ENCODE data around the gene YPEL2. TPM values are rescaled to one million over a fixed set of nuclear protein-coding genes. Genes with fewer than 3 reads are reported as not detected.
A peak's percentile ranks its signal among the peaks of the same experiment; 100 is the strongest.

Gene YPEL2
- total RNA-seq, 2 experiments from 2014 or later: 7.6 to 9.4 TPM

DNA sequence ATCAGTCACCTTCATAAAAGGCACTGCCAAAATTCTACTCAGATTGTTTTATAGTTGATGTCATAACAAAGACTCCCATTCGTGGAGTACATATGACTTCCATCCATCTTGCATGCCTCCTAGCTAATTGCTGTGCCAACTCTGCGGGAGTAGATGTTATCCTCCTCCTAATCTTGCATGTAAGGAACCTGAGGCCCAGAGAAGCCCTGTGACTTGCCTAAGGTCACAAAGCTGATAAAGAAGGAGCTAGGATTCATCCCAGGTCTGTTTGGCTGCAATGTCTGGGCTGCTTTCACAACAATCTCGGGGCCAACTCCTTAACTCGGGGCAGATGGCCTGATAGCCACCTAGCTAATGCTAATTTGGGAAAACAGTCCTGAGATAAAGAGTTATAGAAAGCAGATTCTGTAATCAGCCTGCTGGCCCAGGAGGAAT, 87.3 kb downstream of the YPEL2 start:
- intact Hi-C loops (cut with micrococcal nuclease): no loop called here
- Mint-ChIP-seq H3K36me3 (no peaks in the 10 kb centered on the region), H3K4me1 (ENCODE audit: low read depth) (peaks cover 4% of the 10 kb centered on the region), H3K27me3 (no peaks in the 10 kb centered on the region), H3K4me3 (no peak overlapping the region), H3K27ac (no peak overlapping the region), H3K9me3 (no peaks in the 10 kb centered on the region)
- CTCF ChIA-PET: no interaction called here
- DNase-seq: no peak
- POLR2A ChIA-PET: no interaction called here

DNA sequence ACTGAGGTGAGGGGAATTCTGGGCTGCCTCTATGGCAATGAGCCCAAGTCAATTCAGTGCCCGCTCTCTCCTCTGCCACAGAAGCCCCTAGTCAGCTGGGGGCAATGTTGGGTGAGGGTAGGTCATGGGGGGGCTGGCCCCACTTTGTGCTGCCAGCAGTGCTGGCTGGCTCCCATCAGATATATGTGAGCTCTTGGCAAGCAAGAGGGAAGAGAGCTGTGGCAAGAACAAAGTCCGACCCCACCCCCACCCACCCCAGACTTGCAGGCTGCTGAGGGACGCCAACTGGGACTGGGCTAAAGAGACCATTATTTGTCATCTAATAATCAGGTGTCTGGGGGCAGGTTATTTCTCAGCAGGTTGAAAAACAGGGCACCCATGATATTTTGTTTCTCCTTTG, 89.4 kb downstream of the YPEL2 start:
- intact Hi-C loops (cut with micrococcal nuclease): no loop called here
- peaks cover 13% of the 10 kb centered on the region for H3K4me1 Mint-ChIP-seq (ENCODE audit: low read depth)
- CTCF ChIA-PET: no interaction called here
- no peak for DNase-seq
- no peak overlapping the region for H3K4me3 Mint-ChIP-seq
- no peak overlapping the region for H3K27ac Mint-ChIP-seq
- no peaks in the 10 kb centered on the region for H3K9me3 Mint-ChIP-seq
- POLR2A ChIA-PET: no interaction called here
- H3K27me3 Mint-ChIP-seq: no peaks in the 10 kb centered on the region
- no peaks in the 10 kb centered on the region for H3K36me3 Mint-ChIP-seq

DNA sequence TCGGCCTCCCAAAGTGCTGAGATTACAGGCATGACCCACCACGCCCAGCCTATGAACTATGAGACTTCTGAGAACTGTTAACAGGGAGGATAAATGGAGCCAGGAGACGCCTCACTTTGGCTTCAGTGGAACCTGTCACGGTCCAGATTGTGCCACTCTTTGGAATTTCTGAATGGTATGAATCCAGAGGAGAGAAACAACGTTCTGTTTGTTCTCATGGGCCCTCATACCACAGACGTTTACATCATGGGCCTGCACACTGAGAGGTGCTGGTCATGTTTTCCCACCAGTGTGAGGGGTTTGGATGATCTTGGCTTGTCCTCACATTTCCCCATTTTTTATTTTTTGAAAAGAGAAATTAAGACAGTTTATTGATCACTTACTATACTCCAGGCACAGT, 90.3 kb downstream of the YPEL2 start:
- CTCF ChIA-PET: no interaction called here
- POLR2A ChIA-PET: no interaction called here

DNA sequence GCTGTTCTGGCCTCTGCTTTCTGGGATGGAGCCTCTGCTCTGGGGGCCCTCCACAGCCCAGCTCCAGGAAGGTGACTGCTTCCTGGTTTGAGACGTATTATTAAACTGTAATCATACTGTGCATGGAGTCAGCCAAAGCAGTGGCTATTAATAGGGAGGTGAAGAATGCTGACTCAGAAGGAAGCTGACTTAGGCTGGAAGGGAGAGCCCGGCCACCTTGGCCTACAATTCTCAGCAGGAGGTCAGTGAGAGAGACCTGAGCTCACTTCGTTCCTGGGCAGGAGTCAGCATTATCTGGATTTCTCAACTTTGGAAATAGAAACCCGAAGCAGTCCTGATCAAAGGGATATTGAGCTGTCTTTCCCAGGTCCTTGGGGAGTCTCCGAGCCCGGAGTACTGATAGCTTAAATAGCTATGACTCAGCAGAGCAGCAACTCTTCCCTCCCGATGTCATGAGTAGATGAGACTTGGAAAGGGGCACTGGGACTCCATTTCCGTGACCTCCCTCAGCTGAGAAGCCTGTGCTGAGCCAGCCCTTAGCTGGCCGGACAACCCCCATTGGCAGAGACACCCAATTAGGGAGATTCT, 91.8 kb downstream of the YPEL2 start:
- Mint-ChIP-seq H3K4me3 (no peak overlapping the region), H3K4me1 (ENCODE audit: low read depth) (peaks cover 27% of the 10 kb centered on the region), H3K27me3 (no peaks in the 10 kb centered on the region), H3K36me3 (no peaks in the 10 kb centered on the region), H3K9me3 (no peaks in the 10 kb centered on the region), H3K27ac (no peak overlapping the region)
- ChIA-PET POLR2A (interaction anchor here (1.1 kb wide), 1 partner anchor 16 kb away, joined by 3 read pairs; no protein-coding TSS in a partner anchor), CTCF (interaction anchor here (1.0 to 10.5 kb wide), 4 partner anchors 17 to 107 kb away, joined by 3 to 95 read pairs (median 9); no protein-coding TSS in a partner anchor)
- intact Hi-C loops (cut with micrococcal nuclease): no loop called here
- no peak for DNase-seq

More for the DNA sequence above, 90.3 kb downstream of the YPEL2 start:
- intact Hi-C loops (cut with micrococcal nuclease): no loop called here
- Mint-ChIP-seq H3K9me3 (no peaks in the 10 kb centered on the region), H3K4me1 (ENCODE audit: low read depth) (peaks cover 14% of the 10 kb centered on the region), H3K4me3 (no peak overlapping the region), H3K36me3 (no peaks in the 10 kb centered on the region), H3K27me3 (no peaks in the 10 kb centered on the region), H3K27ac (no peak overlapping the region)
- DNase-seq: no peak

DNA sequence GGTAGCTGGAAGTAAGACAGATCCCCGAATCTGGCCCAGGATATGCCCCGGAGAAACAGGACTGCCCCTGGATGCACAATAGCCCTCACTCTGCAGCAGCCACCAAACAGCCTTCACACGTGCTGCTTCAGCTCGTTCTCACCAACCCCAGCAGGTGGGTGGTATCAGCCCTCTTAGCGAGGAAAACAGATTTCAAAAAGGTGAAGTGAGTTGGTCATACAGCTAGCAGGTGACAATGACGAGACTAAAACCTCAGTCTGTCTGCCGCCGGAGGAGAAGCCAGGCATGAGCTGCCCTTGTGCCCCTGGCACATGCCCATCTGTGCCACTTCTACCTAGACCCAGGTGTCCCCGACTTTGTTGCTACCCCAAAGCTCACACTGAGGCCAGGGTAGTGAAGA, 92.4 kb downstream of the YPEL2 start:
- no peaks in the 10 kb centered on the region for H3K27me3 Mint-ChIP-seq
- no peaks in the 10 kb centered on the region for H3K36me3 Mint-ChIP-seq
- H3K27ac Mint-ChIP-seq: no peak overlapping the region
- H3K4me1 Mint-ChIP-seq (ENCODE audit: low read depth): peaks cover 27% of the 10 kb centered on the region
- intact Hi-C loops (cut with micrococcal nuclease): no loop called here
- ChIA-PET CTCF (interaction anchor here (1.0 to 10.5 kb wide), 5 partner anchors 16 to 113 kb away, joined by 3 to 95 read pairs (median 6); no protein-coding TSS in a partner anchor), POLR2A (interaction anchor here (1.1 kb wide), 1 partner anchor 15 kb away, joined by 3 read pairs; no protein-coding TSS in a partner anchor)
- DNase-seq: no peak
- H3K4me3 Mint-ChIP-seq: no peak overlapping the region
- H3K9me3 Mint-ChIP-seq: no peaks in the 10 kb centered on the region

DNA sequence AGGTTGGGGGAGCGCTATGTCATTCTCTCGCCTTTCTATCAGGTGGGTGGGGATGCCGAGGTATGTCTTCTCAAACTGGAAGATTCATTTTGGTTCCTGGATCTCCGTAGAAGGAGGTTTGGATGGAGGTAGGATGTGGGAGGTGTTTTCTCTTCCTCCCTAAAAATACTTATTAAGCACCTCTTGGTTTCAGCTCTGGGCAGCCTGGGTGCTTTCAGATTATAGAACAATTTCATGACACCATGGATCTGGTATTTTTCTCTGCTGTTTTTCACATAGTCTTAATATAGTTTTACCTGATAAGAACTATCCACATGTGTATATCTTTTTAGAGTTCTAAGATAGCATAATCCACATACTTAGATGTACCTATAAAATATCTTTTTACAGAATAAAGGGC, 92.9 kb downstream of the YPEL2 start:
- H3K9me3 Mint-ChIP-seq: no peaks in the 10 kb centered on the region
- peaks cover 27% of the 10 kb centered on the region for H3K4me1 Mint-ChIP-seq (ENCODE audit: low read depth)
- H3K36me3 Mint-ChIP-seq: no peaks in the 10 kb centered on the region
- intact Hi-C loops (cut with micrococcal nuclease): no loop called here
- DNase-seq: no peak
- no peak overlapping the region for H3K27ac Mint-ChIP-seq
- POLR2A ChIA-PET: interaction anchor here (1.1 to 1.2 kb wide), 2 partner anchors 15 to 55 kb away, joined by 3 read pairs; no protein-coding TSS in a partner anchor
- no peak overlapping the region for H3K4me3 Mint-ChIP-seq
- CTCF ChIA-PET: interaction anchor here (1.0 to 10.5 kb wide), 6 partner anchors 16 to 114 kb away, joined by 3 to 95 read pairs (median 6); no protein-coding TSS in a partner anchor
- no peaks in the 10 kb centered on the region for H3K27me3 Mint-ChIP-seq

DNA sequence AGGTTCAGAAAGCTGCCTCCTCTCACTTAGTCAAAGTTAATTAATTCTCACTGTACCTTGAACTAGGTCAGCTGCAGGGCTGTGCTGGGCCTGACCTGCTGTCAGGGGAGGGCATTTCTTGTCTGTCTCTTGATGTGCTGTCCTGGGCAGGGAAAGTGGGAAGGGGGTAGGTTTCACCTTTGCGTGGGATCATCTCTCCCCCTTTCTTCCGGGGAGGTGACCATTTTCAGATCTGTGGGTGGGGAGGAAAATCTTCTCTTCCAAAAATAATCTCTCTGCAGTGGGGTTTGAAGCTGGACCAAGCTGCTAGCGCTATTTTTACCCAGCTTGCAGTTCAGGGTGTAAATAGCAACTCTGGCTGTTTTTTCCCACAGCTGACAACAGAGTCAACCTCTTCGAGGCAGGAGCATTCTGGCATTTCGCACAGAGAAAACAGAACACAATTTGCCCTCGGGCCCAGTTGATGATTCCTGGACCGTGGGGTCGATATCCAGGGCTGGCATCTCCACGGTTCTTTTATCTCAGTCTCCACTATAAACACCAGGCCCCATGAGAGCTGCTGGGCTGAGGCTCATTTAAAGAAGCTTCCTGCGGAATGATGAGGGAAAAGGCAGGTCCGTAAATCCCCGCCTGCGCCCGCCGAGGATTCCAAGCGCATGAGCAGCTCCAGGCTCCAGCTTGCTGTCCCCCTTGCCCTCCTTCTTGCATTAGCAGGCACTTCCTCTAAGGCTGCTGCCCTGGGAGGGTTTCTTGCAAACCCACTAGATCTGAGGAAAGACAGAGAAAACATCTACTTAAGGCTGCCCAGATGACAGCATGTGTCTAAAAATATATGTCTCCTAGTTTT, 93.9 kb downstream of the YPEL2 start:
- POLR2A ChIA-PET: interaction anchor here (1.2 kb wide), 1 partner anchor 56 kb away, joined by 3 read pairs; no protein-coding TSS in a partner anchor
- CTCF ChIA-PET: interaction anchor here (1.3 to 10.5 kb wide), 4 partner anchors 15 to 114 kb away, joined by 4 to 95 read pairs (median 8); no protein-coding TSS in a partner anchor
- H3K27me3 Mint-ChIP-seq: no peaks in the 10 kb centered on the region
- H3K4me1 Mint-ChIP-seq (ENCODE audit: low read depth): peaks cover 27% of the 10 kb centered on the region
- H3K36me3 Mint-ChIP-seq: no peaks in the 10 kb centered on the region
- no peak overlapping the region for H3K4me3 Mint-ChIP-seq
- H3K27ac Mint-ChIP-seq: no peak overlapping the region
- H3K9me3 Mint-ChIP-seq: no peaks in the 10 kb centered on the region
- DNase-seq: no peak
- intact Hi-C loops (cut with micrococcal nuclease): no loop called here

DNA sequence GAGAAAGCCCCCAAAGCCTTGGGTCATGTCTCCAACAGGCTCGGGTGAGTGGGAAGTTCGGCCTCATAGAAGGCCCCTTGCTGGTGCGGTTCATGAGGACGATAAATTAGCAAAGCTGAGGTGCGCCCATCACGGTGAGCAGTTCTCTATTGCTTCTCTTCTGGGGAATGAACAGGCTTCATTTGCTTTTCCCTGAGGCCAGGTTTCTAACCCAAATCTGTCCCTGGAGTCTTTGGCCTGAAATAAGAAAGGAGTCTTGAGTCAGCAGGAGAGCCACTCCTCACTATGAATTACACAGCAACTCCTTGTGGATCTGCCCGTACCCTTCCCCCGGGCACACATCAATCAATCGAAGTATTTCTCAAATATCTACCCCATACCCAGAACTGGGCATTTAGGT, 94.6 kb downstream of the YPEL2 start:
- ChIA-PET POLR2A (no interaction called here), CTCF (interaction anchor here (1.6 to 10.5 kb wide), 7 partner anchors 10 to 115 kb away, joined by 3 to 95 read pairs (median 16); no protein-coding TSS in a partner anchor)
- intact Hi-C loops (cut with micrococcal nuclease): loop anchor here (2.0 kb wide), 1 partner anchor 63 kb away; no protein-coding TSS in a partner anchor
- H3K9me3 Mint-ChIP-seq: no peaks in the 10 kb centered on the region
- H3K36me3 Mint-ChIP-seq: no peaks in the 10 kb centered on the region
- no peak for DNase-seq
- H3K27ac Mint-ChIP-seq: no peak overlapping the region
- peaks cover 27% of the 10 kb centered on the region for H3K4me1 Mint-ChIP-seq (ENCODE audit: low read depth)
- no peaks in the 10 kb centered on the region for H3K27me3 Mint-ChIP-seq
- H3K4me3 Mint-ChIP-seq: no peak overlapping the region

DNA sequence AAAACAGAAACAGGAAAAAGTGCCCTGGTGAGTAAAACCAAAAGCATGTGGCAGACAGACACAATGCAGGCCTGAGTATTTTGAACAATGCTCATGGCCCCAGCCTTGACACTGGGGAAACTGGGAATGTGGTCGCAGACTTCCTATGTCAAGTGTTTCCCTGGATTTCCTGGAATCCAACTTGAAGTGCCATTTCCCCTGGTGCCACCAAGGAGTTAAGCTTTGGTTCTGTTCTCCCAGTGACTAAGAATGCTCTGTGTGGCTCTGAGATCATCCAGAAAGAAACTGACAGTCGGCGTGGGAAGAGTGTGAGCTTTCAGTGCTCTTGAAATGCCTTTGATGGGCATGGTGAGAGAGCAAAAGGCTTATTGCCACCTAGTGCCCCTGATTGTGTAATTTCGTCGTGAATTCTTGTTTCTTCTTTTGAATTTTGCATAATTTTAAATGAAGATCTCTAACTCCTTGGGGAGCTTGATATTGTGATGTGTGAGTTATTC, 96.0 kb downstream of the YPEL2 start:
- Mint-ChIP-seq H3K4me1 (ENCODE audit: low read depth) (peaks cover 33% of the 10 kb centered on the region), H3K9me3 (peaks cover under 1% of the 10 kb centered on the region), H3K36me3 (no peaks in the 10 kb centered on the region), H3K27me3 (peaks cover under 1% of the 10 kb centered on the region), H3K27ac (no peak overlapping the region), H3K4me3 (no peak overlapping the region)
- ChIA-PET CTCF (interaction anchor here (0.6 to 10.5 kb wide), 20 partner anchors 9 to 614 kb away, joined by 3 to 95 read pairs (median 6); partner anchors contain the start of gene YPEL2), POLR2A (interaction anchor here (0.5 to 2.1 kb wide), 10 partner anchors 10 to 447 kb away, joined by 3 to 15 read pairs (median 5); no protein-coding TSS in a partner anchor)
- DNase-seq: peak; percentile 82
- intact Hi-C loops (cut with micrococcal nuclease): loop anchor here (1.0 to 2.0 kb wide), 4 partner anchors 8 to 116 kb away; no protein-coding TSS in a partner anchor

DNA sequence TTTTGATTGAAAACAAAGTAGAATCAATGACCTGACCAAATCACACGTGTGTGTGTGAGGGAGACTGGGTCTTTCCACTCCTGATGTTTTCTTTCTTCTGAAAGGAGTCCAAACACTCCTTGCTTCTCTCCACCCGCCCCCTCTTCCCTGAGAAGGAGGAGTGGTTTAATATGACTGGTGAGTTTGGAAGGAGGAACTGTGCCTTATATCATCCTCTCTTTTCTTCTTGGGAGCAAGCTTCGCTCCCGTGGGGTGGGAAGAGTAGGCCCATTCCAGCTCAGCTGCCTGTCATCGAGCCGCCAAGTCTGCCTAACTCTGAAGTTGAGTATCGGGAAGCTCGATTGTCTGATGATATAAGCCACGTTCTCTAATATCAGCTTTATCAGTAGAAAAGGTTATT, 96.5 kb downstream of the YPEL2 start:
- Mint-ChIP-seq H3K27me3 (peaks cover 4% of the 10 kb centered on the region), H3K4me3 (no peak overlapping the region), H3K36me3 (no peaks in the 10 kb centered on the region), H3K4me1 (ENCODE audit: low read depth) (peaks cover 33% of the 10 kb centered on the region), H3K9me3 (peaks cover 5% of the 10 kb centered on the region), H3K27ac (no peak overlapping the region)
- CTCF ChIA-PET: interaction anchor here (1.2 to 10.5 kb wide), 16 partner anchors 12 to 117 kb away, joined by 3 to 95 read pairs (median 6); partner anchors contain the start of gene YPEL2
- POLR2A ChIA-PET: interaction anchor here (0.5 to 2.1 kb wide), 10 partner anchors 9 to 447 kb away, joined by 3 to 15 read pairs (median 5); no protein-coding TSS in a partner anchor
- no peak for DNase-seq
- intact Hi-C loops (cut with micrococcal nuclease): loop anchor here (1.0 to 2.0 kb wide), 4 partner anchors 7 to 117 kb away; no protein-coding TSS in a partner anchor

DNA sequence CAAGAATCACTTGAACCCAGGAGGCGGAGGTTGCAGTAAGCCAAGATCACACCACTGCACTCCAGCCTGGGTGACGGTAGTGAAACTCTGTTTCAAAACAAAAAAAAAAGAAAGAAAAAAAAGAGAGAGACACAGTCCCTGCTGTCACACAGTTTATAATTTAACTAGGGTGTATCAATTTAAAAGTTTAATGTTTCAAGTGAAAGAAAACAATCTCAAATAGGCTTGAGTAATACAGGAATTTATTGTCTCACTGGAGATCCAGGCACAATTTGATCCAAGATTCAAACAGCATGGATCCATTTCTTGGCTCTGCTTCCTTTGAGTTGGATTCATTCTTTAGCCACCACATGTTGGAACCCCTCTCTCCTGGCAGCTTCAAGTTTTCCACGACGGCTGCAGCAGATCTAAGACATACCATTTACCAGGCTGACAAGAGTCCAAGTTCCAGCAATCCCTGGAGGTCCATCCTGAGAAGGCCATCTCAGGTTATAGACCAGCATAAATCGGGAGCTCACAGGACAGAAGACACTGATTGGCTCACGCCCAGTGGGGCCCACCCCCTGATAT, 97.5 kb downstream of the YPEL2 start:
- no peak for DNase-seq
- CTCF ChIA-PET: interaction anchor here (3.8 to 10.5 kb wide), 3 partner anchors 11 to 112 kb away, joined by 30 to 95 read pairs (median 59); no protein-coding TSS in a partner anchor
- Mint-ChIP-seq H3K4me1 (ENCODE audit: low read depth) (peaks cover 33% of the 10 kb centered on the region), H3K27ac (no peak overlapping the region), H3K4me3 (no peak overlapping the region), H3K36me3 (no peaks in the 10 kb centered on the region), H3K9me3 (peaks cover 5% of the 10 kb centered on the region), H3K27me3 (peaks cover 4% of the 10 kb centered on the region)
- POLR2A ChIA-PET: no interaction called here
- intact Hi-C loops (cut with micrococcal nuclease): no loop called here

Measured in activated CD4-positive, alpha-beta memory T cell treated with anti-CD3 and anti-CD28 coated beads for 36 hours (primary cell).